Posterior vena cava (tissue), 2 donors: ENCODE data around the gene ZNF483. TPM values are rescaled to one million over a fixed set of nuclear protein-coding genes. Genes with fewer than 3 reads are reported as not detected.
"Not testable (repeated sequence)": the region's sequence is repeated elsewhere in the genome, so short reads cannot be mapped to it uniquely, and the experiment has no call there.

ENCODE experiments used
- DNase-seq: peaks from one replicate; pipeline ENCODE4 v3.0.0-alpha.2; 2020; ENCODE audit warnings: low spot score
- intact Hi-C, 2 donors: fragments of 100-400 bp; cut with DNase I; formaldehyde crosslinking; loops; one replicate each; pipeline versions ENCODE4 v1.14.1 to v1.14.2; 2022 to 2023
- long read RNA-seq, 2 donors: library from polyadenylated mRNA; unstranded; transcript quantifications; one replicate each; pipeline ENCODE4 v2.0.0, GENCODE V29; 2020 to 2021
- total RNA-seq, 2 donors: library from RNA; stranded (reverse); fragmentation: NEBNext Ultra II Directional; extraction: Animal tissue kit (Norgen Biotek cat#: 25700); gene quantifications; one replicate each; pipeline ENCODE4 v1.2.1, GENCODE V29; 2021
- donor health status: DM: yes; HTN: yes; CAD: no.
- donor health status: DM: yes; HTN: yes; CAD: no.

The ZNF483 gene
- total RNA-seq: 1 to 10 TPM; 6.9 to 8.8 TPM
- long read RNA-seq, donor 1, partial matches to known transcripts: 0 of 6 reads
- long read RNA-seq, donor 1, other reads (novel, unspliced or antisense): 6 of 6 reads
- long read RNA-seq, donor 2, partial matches to known transcripts: 0 of 5 reads
- long read RNA-seq, donor 2, other reads (novel, unspliced or antisense): 5 of 5 reads

DNA sequence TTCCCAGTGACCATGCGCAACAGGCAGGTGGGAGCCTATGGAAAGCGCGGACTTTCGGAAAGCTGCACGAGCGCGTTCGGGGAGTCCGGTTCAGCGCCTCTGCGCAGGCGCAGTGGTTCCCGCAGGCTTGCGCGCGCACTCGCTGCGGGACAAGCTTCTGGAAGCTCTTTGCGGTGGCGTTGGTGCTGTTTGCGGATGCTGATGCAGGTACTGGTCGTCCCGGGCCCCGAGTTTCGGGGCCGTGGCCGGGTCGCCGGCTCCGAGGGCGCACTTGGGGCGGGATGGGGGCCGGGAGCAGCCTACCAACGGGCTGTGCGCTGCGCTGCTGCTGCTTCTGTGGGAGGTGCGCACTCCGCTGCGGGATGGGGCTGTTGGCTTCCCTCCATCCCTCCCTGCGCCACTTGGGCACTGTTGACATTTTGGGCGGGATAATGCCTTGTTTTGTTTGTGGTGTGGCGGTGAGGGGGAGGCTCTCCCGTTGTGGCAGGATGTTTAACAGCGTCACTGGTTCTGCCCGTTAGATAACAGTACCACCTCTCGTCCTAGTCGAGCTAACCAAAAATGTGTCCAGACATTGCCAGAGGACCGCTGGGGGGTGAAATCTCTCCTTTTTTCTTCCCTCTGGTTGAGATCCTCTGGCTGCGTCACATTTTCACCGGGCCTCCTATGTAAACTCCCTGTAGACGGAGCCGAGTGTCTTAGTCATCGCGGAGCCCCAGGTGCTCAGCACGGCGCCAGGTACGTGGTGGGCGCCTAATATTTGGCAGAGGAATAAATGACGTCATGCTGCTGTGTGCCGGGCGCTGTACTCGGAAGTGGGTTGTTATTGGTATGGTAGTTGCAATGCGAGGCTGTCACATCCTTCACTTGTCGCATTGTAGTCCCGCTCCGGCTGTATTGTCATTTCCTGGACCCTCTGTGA is at the start of gene ZNF483:
Gene ZNF483 (plus strand): TSS at position 124 of the 922 bp plus-strand sequence. CDS start 2,217 bp downstream, outside the sequence.
- intact Hi-C loops: no loop called here
- DNase-seq: peak; percentile 89

DNA sequence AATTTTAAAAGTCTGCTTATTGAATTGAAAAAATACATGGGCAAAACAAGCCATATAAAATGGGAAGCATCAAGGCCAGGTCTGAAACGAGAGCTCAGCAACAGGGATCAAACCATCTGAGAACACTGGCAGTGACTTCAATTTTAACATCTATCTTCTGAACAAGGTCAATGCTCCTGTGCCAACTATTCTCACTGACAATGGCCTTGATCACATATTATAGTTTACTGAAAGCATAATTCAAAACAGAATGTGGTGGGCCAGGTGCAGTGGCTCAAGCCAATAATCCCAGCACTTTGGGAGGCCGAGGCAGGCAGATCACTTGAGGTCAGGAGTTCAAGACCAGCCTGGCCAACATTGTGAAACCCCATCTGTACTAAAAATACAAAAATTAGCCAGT is 49.8 kb upstream of the ZNF483 start:
- no peak for DNase-seq
- intact Hi-C loops: no loop called here

DNA sequence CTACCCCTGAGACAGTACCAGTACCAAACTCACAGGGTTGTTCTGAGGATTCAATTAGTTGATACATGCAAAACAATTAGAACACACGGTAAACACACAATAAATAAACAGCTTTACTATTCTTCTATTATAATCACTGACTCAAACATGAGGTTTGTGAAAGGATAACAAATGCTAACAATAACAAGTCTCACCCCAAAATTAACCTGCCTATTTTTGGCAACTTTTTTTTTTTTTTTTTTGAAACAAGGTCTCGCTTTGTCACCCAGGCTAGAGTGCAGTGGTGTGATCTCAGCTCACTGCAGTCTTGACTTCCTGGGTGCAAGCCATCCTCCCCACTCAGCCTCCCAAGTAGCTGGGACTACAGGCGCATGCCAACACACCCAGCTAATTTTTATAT is 47.3 kb upstream of the ZNF483 start:
- no peak for DNase-seq
- intact Hi-C loops: no loop called here

DNA sequence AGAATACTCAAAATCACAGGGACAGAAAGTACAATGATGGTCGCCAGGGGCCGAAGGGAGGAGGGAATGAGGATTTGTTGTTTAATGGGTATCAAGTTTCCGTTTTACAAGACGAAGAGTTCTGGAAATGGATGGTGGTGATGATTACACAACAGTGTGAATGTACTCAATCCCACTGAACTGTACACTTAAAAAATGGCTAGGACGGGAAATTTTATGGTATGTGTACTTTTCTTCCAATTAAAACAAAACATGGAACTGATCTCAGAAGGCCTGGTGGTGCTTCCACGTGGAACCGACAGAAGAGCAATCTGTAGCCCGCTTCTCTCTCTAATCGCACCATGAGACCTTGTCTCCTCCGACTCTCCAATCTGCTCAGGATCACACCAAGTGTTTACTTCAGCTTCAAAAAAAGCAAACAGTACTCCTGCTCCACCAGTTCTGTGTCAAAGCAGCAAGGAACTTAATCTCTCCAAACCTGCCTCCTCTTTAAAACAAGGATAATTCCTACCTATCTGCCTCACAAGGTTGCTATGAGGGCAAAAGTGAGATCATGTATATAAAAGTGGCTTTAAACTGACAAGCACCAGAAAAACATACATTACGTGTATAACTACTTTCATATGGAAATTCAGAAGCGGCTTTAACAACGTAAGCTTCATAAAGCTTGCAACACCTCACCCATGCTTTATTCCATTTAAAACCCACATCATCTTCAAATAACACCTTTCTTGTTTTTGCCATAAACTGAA is 42.9 kb upstream of the ZNF483 start:
- intact Hi-C loops: no loop called here
- no peak for DNase-seq

DNA sequence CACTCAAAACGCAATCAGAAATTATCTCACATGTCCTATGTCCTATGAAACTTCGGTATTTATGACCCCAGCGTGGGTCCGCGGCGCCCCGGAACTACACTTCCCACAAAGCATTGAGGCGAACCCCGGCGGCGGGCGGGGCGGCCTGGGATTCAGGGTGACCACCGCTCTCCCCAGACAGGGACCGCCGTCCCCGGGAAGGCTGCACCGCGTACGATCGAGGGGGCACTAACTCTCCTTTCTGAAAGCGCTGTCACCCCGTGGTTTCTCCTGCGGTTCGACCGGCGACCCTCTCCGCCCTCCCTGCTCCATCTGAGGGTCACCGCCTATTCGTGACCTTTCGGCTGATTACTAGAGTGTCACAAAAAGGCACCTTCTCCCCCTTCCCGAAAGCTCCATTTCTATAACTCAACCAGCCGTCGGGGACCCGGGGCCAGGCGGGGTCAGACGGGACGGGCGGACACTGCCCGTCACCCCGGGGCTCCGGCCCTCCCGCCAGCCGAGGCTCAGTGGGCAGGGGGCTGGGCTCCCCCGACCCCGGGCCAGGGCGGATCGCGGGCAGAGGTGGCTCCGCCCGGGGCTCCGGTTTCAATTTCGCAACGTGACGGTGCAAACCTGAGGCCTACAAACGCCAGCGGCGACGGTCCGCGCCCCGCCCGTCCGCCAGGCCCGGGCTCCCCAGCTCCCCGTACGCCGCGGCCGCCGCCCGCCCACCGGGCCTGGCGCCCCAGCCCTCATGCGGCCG is 42.1 kb upstream of the ZNF483 start:
- peak; percentile 92 for DNase-seq
- intact Hi-C loops: no loop called here

DNA sequence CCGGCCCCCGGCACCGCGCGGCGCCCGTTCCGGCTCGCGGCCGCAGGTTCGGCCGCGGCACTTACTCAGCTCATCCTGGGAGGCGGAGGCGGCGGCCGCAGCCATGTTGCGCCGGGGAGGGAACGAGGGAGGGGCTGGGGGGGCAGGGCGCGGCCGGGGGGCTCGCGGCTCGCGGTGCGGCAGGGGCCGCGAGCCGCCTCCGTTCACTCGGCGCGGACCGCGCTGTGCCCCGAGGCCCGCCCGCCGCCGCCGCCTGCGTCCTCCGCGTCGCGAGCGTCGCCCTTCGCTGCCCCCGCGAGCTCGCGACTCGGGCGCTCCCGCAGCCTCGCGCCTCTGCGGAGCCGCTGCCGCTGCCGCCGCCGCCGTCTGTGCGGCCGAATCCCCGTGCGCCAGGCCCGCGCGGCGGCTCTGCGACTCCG is 41.5 kb upstream of the ZNF483 start:
- DNase-seq: peak; percentile 85
- intact Hi-C loops: no loop called here

DNA sequence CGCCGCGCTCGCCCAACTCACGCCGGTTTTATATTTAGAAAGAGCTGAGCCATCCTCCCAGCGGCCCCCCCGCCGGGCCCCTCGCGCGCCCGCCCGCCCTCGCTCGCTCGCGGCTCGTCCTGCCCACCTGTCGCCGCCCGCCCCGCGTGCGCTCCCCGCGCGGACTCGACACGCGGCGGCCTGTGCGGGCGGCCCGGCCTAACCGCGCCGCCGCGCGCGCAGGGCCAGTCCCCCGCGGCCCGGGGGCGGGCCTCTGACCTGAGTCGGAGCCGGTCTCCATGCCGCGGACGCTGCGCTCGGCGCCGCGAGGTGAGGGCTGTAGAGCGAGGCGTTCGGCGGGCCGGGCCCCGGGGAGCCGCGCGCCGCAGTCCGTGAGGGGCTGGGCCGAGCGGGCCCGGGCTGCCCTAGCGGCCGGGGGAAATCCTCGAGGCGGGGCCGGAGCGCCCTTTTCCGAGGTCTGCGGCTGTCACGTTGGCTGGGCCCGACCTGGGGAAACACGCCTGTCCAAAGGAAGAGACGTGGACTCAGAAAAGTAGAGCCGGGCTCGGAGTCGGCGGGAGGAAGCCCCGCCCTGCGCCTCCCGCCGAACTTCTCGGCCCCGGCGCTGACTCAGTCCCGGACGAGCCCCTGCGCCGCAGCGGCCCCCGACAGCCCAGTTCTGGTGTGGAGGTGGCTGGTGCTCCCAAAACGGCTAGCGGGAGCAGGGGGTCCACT is 41.0 kb upstream of the ZNF483 start, which contains the start of gene ECPAS:
Gene ECPAS (minus strand): TSS at position 526 of the 714 bp plus-strand sequence. CDS start 11,465 bp downstream, outside the sequence.
- peak; percentile 93 for DNase-seq
- intact Hi-C loops: no loop called here

DNA sequence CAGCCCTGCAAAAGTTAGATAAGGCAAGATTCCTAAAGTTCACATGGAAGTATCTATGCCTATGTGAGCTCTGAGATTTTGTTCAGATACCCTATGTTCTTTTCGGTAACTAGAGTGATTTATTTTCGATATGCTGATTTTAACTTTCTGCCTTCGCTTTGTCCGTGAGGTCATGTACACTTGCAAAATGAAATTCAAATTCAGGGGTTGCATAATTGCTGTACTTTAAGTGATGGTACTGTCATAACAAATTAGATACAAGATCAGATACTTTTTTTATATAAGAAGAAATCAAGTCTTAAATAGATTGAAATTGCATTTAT is 40.4 kb upstream of the ZNF483 start:
- intact Hi-C loops: no loop called here
- no peak for DNase-seq

DNA sequence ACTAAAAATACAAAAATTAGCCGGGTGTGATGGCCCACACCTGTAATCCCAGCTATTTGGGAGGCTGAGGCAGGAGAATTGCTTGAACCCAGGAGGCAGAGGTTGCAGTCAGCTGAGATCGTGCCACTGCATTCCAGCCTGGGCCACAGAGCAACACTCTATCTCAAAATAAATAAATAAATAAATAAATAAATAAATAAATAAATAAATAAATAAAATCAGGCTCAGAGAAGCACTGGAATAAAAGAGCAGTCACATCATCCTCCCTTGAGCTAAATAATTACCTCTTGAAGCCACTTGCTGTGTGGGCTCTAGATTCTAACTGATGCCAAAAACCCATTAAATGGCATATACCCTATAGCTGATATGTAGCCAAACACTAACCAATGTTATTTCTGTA is 27.8 kb upstream of the ZNF483 start:
- DNase-seq: not testable (repeated sequence)
- intact Hi-C loops: loop anchor here in 1 of 2 donors (5.0 kb wide), 1 partner anchor 535 kb away; no protein-coding TSS in a partner anchor

DNA sequence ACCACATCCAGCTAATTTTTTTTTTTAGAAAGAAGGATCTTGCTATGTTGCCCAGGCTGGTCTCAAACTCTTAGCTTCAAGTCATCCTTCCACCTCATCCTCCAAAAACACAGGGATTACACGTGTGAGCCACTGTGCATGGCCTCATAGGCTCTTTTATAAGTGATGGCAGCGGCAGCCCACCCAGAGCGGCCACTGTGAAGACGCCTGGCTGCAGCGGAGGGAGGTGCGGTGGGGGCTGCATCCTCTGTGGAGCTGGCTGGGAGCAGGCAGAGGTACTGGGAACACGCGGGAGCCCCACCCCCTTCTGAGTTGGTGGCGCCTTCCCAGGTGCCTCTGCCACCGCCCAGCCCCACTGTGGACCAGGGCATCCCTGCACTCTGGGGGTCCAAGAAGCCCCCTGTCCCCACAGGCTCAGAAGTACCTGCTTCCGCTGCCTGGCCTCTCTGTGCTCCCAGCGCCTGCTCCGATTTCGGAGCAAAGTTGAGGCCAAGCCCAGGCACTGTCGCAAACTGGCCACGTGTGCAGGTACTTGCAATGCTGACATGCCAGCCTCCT is 23.9 kb upstream of the ZNF483 start:
- DNase-seq: no peak
- intact Hi-C loops: no loop called here

DNA sequence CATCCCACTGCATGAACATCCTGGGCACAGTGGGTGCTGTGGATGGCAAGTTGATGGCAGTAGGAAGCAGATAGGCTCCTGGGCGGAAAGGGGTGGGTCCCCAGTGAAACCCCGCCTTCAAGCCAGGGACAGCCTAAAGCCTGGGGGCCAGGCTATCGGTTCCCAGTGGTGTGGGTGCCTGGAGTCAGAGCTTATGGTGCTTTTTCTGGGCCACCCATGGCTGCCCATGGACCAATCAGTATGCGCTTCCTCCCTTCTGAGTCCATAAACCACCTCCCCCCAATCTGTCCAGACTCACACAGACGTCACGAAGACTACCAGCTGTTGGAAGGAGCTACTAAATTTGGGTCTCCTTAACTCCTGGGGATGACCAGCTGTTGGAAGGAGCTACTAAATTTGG is 23.3 kb upstream of the ZNF483 start:
- DNase-seq: no peak
- intact Hi-C loops: no loop called here

DNA sequence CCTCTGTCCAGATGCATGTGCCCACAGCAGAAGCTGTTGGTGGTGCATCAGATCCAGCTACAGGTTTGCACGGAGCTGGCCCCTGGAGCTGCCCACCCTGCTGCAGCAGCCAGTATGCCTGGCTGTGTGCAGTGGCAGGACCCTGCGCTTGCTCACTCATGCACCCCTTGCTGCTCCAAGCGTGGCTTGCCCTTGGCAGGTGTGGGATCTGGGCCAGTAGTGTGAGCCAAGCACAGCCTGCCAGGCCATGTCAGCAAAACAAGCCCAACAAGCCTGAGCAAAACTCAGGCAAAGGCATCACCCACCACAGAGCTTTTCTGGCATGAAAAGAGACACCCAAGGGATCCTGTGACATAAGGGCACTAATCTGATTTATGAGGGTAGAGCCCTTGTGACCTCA is 22.5 kb upstream of the ZNF483 start:
- no peak for DNase-seq
- intact Hi-C loops: no loop called here

DNA sequence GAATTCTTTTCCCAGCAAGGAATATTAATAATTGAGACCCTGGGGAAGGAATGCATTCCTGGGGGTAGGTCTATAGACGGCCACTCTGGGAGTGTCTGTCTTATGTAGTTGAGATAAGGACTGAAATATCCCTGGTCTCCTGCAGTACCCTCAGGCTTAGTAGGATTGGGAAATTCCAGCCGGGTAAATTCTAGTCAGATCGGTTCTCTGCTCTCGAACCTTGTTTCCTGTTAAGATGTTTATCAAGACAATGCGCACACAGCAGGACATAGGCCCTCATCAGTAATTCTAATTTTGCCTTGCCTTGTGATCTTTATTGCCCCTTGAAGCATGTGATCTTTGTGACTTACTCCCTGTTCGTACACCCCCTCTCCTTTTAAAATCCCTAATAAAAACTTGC is 13.4 kb upstream of the ZNF483 start:
- DNase-seq, intact Hi-C loops: not testable (repeated sequence)

DNA sequence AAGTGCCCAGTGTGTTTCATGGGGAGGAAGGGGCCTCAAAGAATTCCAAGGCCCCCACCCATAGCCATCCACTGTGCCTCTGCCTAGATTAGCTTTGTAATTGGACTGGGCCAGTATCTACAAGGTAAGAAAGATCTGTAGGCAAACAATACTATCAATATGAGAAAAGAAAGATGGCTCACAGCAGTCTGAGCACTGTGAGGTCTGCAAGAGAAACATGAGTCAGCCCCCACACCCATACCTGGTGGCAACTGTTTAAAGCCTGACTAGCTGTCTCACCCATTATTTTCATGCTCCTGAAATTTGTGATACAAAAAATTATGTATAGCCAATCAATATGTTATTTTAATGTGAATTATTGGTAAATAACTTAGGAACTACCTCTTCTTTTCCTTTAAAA is 10.0 kb upstream of the ZNF483 start:
- DNase-seq: no peak
- intact Hi-C loops: no loop called here

DNA sequence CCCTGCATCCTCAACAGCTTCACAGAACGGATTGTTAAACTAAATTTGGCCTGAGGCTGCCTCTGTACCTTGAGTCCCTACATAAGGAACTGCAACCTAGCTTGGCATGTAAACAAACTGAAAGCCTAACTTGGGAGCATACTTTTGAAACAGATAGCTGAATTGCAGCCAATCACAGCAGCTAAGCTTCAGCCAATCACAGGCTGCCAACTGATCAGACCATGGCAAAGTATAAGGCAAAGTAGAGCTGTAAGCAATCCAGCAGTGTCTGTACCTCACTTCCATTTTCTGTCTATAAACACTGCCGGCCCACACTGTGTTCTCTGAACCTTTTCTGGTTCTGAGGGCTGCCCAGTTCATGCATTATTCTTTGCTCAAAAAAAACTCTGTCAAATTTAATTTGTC is 8.9 kb upstream of the ZNF483 start:
- intact Hi-C loops: no loop called here
- no peak for DNase-seq

DNA sequence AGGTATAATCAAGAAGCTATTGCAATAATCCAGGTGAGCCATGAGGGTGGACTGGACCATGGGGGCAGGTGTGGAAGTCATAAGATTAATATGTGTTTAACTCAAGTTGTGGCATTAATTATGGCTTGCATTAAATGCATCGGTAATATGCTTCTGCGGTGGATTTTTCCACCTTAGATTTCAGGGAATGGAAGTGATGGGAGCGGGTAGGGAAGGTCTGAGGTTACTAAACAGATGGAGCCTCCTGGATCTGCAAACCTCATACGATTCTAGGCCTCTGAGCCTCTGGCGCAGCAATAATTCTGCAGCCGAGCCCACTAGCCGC is 286 bp upstream of the ZNF483 start:
- intact Hi-C loops: no loop called here

DNA sequence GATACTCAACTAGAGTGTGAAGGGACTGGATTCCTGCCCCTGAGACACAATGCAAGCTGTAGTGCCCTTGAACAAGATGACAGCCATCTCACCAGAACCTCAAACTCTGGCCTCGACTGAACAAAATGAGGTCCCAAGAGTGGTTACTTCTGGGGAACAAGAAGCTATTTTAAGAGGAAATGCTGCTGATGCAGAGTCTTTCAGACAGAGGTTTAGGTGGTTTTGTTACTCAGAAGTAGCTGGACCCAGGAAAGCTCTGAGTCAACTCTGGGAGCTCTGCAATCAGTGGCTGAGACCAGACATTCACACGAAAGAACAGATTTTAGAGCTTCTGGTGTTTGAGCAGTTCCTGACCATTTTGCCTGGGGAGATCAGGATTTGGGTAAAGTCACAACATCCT is 2.4 kb downstream of the ZNF483 start:
- intact Hi-C loops: no loop called here
- no peak for DNase-seq

More for the DNA sequence above, 286 bp upstream of the ZNF483 start:
- no peak for DNase-seq

DNA sequence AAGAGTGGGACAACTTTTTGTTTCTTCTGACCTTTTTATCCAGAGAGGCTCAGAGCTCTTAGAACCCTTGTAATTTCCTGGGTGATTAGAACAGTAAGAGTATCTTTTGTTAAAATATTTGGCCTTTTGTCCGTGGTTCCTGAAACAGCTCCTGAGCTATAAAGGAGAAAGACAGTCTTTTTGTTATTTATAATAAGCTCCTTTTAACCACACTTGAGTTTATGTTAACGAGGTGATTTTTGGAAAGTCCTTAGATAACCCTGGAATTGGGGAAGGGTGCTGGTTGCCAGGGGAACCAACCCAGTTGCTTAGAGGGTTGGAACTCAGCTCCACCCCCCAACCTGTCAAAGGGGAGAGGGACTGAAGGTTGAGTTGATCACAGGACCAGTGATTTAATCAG is 4.8 kb downstream of the ZNF483 start:
- intact Hi-C loops: no loop called here

DNA sequence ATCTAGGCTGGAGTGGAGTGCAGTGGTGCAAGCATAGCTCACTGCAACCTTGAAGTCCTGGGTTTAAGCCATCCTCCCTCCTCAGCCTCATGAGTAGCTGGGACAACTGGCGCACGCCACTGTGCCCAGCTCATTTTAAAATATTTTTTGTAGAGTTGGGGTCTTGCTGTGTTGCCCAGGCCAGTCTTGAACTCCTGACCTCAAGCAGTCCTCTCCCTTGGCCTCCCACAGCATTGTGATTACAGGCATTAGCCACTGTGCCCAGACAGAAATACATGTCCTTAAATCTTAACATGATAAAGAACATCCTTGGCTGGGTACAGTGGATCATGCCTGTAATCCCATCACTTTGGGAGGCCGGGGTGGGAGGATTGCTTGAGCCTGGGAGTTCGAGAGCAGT is 6.7 kb downstream of the ZNF483 start:
- DNase-seq: no peak
- intact Hi-C loops: no loop called here

More for the DNA sequence above, 4.8 kb downstream of the ZNF483 start:
- no peak for DNase-seq
